ENCODE data around the gene MTMR12.

DNA sequence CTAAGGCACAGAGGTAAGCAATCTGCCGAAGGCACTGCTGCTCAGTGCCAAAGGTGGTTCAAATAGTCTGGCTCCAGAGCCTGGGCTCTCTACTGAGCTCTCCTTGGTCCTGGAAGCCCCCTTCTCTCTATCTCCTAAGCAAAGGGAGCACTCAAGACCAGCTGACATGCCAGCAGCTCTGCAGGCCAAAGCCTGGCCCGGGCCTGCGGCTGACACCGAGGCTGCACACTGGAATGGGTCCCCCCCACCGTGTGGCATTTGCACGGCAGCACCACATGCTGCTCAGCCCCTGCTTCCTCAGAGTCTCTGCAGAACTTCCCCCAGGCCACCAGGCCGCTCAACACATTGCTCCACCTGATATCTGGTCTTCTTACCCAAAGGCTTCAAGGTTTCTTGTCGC lies 80.8 kb downstream of the MTMR12 start:
- TF ChIP-seq POLR2A (IDR thresholded peaks at IDR 0.05; ENCODE audit: low read depth, low read length) (no peak), TAF1 (IDR thresholded peaks at IDR 0.05; ENCODE audit: borderline replicate concordance, low read depth, low read length) (no peak), POLR2AphosphoS5 (IDR thresholded peaks at IDR 0.05; ENCODE audit: low read depth, low read length) (no peak)

Measured in GM12892 (cell line).